Bronchial epithelial cell (primary cell): ENCODE data around the gene TMEM147. TPM values are rescaled to one million over a fixed set of nuclear protein-coding genes. Genes with fewer than 3 reads are reported as not detected.
A peak's percentile ranks its signal among the peaks of the same experiment; 100 is the strongest.

ENCODE experiments used
- DNase-seq: peaks from one replicate; pipeline ENCODE4 v3.0.0-alpha.2; 2010; ENCODE audit warnings: low read depth
- FAIRE-seq: peaks from 2 replicates; lab custom pipeline; 2011; peaks lifted over from hg19 to GRCh38; lab: Jason Lieb, UNC
- H3K27me3 ChIP-seq: 2 replicates; pipeline ENCODE4 v1.5.1; 2011; ENCODE audit warnings: low read length; ENCODE audit not compliant: control insufficient read depth, insufficient read depth
- H3K36me3 ChIP-seq: 2 replicates; pipeline ENCODE4 v1.5.1; 2011; ENCODE audit warnings: low read length; ENCODE audit not compliant: control insufficient read depth, insufficient read depth
- H3K4me3 ChIP-seq: 2 replicates; pipeline ENCODE4 v1.5.1; 2011; ENCODE audit warnings: mild to moderate bottlenecking, low read depth, low read length, control low read depth
- total RNA-seq: library from RNA; depleted of rRNA; stranded (reverse); fragments of >200 nt; gene quantifications from 2 replicates; pipeline ENCODE4 v1.2.1, GENCODE V29; 2014
- TF ChIP-seq, protein P1 (sequence below): IDR thresholded peaks from 2 replicates; pipeline ENCODE4 v1.5.1; 2011; ENCODE audit warnings: mild to moderate bottlenecking, moderate library complexity, low read length, control low read depth, inconsistent platforms; ENCODE audit not compliant: insufficient read depth, severe bottlenecking

TMEM147 gene, protein sequence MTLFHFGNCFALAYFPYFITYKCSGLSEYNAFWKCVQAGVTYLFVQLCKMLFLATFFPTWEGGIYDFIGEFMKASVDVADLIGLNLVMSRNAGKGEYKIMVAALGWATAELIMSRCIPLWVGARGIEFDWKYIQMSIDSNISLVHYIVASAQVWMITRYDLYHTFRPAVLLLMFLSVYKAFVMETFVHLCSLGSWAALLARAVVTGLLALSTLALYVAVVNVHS
- total RNA-seq = 136 and 163 TPM in 2 replicates

DNA sequence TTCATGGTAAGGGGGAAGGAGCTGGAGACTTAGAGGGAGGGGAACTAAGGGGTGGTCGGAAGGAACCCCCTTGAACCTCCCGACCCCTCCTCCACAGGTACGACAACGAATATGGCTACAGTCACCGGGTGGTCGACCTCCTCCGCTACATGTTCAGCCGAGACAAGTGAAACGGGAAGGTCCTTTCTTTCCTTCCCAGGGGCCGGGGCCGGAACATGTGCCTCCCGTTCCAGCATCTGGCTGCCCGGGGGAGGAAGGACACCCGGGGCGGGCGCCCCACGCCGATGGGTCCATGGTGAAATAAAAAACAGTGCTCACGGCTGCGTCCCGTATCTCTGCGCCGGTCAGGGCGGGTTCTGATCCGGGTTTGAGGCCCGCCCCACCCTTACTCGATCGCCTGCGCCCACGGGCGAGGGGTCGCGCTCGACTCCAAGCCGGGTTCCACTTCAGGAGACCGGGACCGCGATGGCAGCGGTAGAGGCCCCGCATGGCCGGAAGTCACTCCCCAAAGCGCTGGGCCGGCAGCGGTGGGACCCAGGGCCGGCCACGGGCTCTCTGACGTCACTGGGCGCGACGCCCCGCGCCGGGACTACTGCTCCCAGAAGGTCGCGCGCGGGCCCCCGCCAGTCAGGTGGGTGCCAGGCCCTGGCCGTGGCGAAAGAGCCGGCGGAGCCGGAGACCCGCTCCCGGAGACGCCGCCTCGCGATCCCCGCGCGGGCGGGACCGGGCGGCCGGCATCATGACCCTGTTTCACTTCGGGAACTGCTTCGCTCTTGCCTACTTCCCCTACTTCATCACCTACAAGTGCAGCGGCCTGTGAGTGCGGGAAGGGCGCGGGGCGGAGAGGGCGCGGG, at the start of gene TMEM147:
TSS of gene TMEM147 (plus strand) at position 626 of the 854 bp plus-strand sequence. CDS start at position 740, 114 bp downstream.
- FAIRE-seq = no peak
- TF ChIP-seq, protein P1, sequence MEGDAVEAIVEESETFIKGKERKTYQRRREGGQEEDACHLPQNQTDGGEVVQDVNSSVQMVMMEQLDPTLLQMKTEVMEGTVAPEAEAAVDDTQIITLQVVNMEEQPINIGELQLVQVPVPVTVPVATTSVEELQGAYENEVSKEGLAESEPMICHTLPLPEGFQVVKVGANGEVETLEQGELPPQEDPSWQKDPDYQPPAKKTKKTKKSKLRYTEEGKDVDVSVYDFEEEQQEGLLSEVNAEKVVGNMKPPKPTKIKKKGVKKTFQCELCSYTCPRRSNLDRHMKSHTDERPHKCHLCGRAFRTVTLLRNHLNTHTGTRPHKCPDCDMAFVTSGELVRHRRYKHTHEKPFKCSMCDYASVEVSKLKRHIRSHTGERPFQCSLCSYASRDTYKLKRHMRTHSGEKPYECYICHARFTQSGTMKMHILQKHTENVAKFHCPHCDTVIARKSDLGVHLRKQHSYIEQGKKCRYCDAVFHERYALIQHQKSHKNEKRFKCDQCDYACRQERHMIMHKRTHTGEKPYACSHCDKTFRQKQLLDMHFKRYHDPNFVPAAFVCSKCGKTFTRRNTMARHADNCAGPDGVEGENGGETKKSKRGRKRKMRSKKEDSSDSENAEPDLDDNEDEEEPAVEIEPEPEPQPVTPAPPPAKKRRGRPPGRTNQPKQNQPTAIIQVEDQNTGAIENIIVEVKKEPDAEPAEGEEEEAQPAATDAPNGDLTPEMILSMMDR = no peak
- peaks cover 9% of the 10 kb centered on the region for H3K36me3 ChIP-seq
- H3K27me3 ChIP-seq = no peaks in the 10 kb centered on the region
- peak; percentile 58 for DNase-seq
- H3K4me3 ChIP-seq = peak within 1 kb of the TSS; percentile 72

DNA sequence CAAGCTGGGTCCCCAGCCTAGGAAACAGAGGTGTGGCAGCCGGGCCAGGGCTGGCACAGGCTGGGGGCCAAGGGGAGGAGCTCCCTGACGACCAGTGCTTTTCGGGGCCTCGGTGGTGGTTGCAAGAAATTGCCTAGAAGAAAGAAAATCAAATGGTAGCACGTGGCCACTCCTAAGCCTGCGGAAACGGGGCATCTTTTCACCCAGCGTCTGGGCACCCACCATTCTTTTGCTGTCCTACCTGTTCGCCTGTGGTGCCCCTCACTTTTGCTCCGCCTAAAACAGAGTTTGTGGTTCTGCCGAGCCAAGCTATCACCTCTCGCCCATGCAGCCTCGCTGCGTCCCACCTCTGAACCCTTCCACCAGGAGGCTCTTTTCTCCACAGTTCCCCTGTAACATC, 48.0 kb upstream of the TMEM147 start:
- peaks cover 10% of the 10 kb centered on the region for H3K36me3 ChIP-seq
- no peak for FAIRE-seq

DNA sequence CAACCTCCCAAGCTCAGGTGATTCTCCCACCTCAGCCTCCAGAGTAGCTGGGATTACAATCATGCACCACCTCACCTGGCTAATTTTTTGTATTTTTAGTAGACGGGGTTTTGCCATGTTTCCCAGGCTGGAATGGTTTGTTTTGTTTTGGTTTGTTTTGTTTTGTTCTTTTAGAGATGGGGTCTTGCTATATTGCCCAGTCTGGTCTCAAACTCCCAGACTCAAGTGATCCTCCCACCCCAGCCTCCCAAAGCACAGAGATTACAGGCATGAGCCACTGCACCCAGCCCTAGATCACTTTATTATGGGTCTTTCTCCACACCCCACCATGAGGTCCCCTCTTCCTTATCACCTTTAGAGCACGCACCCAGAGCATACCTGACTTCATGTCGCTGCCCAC, 47.2 kb upstream of the TMEM147 start:
- Histone ChIP-seq H3K27me3 (no peaks in the 10 kb centered on the region), H3K4me3 (no peak overlapping the region), H3K36me3 (peaks cover 12% of the 10 kb centered on the region)
- TF ChIP-seq, protein P1 = no peak
- no peak for DNase-seq
- FAIRE-seq = no peak

More for the DNA sequence above, 48.0 kb upstream of the TMEM147 start:
- Histone ChIP-seq H3K4me3 (no peak overlapping the region), H3K27me3 (no peaks in the 10 kb centered on the region)
- TF ChIP-seq, protein P1 = no peak
- DNase-seq = no peak

DNA sequence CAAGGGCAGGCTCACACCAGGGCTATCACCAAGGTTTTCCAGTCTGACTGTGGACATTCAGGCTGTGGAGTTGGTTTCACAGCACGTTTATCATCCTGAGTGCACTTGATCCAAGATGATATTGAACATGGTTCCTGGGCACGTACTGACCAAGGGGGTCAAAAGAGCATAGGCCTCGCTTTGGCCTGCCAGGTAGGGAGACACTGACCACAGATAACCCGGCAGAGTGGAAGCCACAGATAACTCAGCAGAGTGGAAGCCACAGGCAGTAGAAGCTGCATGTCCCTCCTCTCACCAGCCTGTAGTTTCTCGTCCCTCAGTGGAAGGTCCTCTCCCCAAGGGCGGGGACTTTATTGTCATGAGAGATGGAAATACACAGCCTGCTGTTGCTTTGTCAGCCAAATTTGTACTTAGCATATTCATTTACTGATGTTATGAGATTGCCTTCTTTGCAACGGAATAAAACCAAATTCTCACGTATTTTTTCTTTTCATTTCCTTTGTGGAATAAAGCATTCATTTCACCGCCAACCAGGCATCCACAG, 46.4 kb upstream of the TMEM147 start:
- no peaks in the 10 kb centered on the region for H3K27me3 ChIP-seq
- H3K4me3 ChIP-seq = no peak overlapping the region
- TF ChIP-seq, protein P1 = no peak
- peaks cover 14% of the 10 kb centered on the region for H3K36me3 ChIP-seq
- DNase-seq = no peak
- FAIRE-seq = peak; percentile 18

DNA sequence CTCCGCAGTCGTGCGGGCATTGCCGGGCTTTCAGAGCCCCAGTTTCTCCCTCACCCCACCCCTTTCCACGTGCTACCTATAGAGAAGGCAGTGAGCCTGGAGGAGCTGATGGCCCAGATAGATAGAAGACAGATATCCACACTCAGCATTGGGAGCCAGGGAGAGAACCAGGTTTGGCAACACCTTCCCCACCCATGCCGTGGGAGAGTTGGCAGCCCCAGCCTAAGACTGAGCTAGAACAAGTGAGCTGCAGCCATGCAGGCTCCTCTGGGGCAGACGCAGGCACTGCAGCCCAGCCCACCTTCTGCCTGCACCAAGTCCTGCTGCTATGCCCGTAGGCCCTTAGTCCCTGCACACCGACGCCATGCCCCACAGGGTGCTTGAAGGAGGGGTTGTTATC, 44.8 kb upstream of the TMEM147 start:
- Histone ChIP-seq H3K27me3 (no peaks in the 10 kb centered on the region), H3K36me3 (peaks cover 20% of the 10 kb centered on the region), H3K4me3 (no peak overlapping the region)
- DNase-seq (no peak), FAIRE-seq (no peak)
- TF ChIP-seq, protein P1 = no peak
